HL-60/S4 treated with phorbol 12-myristate 13-acetate at 8.2 ng/mL for 4 days and 3 days (cell line): ENCODE data around the gene MGME1.

ENCODE experiments used
- in situ Hi-C: fragments of 300-500 bp; cut with MboI; formaldehyde crosslinking; loops from 2 replicates; pipeline ENCODE4 v1.15.0; 2022; ENCODE audit warnings: low sequenced_read_pairs

The MGME1 gene

GRCh38 chr20:17968366-17969277, at the start of gene MGME1, which contains the start of gene SNX5:
Gene MGME1 (plus strand): TSS chr20:17969018. CDS start chr20:17969860, 842 bp downstream.
Gene SNX5 (minus strand): TSS chr20:17968794. CDS start chr20:17968425, 369 bp downstream.
- in situ Hi-C loops, result no loop called here

- in situ Hi-C loops, result no loop called here
Measured at GRCh38 chr20:17919149-17919548, 49.7 kb upstream of the MGME1 start.

GRCh38 chr20:17921774-17922173, 47.0 kb upstream of the MGME1 start:
- in situ Hi-C loops, result no loop called here

- in situ Hi-C loops, result no loop called here
Measured at GRCh38 chr20:17925141-17925939, 43.5 kb upstream of the MGME1 start.

GRCh38 chr20:17925940-17926300, 42.9 kb upstream of the MGME1 start:
- in situ Hi-C loops, result no loop called here

GRCh38 chr20:17928211-17928611, 40.6 kb upstream of the MGME1 start:
- in situ Hi-C loops, result no loop called here

GRCh38 chr20:17928633-17929311, 40.0 kb upstream of the MGME1 start:
- in situ Hi-C loops, result no loop called here

DNA sequence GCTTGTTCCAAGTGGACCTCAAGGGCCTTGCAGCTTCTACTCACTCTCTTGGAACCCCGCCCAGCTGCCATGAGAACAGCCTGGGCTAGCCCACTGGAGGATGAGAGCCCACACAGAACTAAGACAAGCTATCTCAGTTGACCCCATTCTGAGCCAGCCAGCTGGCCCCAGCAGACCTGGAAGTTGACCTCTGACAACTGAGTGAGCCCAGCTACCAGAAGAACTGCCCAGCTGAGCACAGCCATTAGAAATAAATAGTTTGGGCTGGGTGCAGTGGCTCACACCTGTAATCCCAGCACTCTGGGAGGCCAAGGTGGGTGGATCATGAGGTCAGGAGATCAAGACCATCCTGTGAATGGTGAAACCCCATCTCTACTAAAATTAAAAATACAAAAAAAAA, 37.3 kb upstream of the MGME1 start:
- in situ Hi-C loops, result no loop called here

DNA sequence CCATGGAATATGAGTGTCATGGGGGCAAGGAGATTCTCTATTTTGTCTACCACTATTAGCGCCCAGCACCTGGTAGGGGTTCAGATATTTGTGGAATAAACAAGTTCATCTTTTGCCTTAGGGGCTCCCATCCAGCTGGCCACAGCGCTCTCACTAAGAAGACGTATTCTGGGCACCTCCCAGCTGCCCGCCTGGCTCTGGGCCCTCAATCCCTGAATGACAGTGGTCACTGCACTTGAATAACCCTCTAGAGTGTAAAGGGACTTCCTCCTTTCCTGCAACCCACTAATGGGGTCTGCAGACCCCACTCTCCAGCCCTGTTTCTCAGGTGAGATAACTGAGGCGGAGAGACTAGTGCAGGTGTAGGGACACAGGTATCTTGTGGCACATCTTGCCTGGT, 36.4 kb upstream of the MGME1 start:
- in situ Hi-C loops, result no loop called here

DNA sequence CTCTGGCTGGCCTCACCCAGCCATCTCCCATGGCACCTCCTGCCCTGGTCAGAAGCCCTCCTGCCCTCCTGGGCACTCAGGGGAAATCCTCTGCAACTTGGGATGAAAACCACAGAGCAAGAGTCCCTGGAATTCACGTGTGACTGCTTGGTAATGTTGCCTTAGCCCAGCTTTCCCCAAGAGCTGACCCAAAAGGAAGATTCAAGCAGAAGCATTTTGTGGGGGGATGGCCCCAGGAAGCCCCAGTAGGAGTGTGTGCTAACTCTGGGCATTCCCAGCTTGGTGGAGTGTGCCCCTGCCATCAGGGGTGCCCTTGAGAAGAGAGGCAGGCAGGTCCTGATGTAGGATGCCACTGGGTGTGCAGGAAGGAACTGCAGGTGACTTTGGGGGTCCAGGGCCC, 35.7 kb upstream of the MGME1 start:
- in situ Hi-C loops, result no loop called here

GRCh38 chr20:17933711-17934110, 35.1 kb upstream of the MGME1 start:
- in situ Hi-C loops, result no loop called here

GRCh38 chr20:17934141-17934862, 34.5 kb upstream of the MGME1 start:
- in situ Hi-C loops, result no loop called here

DNA sequence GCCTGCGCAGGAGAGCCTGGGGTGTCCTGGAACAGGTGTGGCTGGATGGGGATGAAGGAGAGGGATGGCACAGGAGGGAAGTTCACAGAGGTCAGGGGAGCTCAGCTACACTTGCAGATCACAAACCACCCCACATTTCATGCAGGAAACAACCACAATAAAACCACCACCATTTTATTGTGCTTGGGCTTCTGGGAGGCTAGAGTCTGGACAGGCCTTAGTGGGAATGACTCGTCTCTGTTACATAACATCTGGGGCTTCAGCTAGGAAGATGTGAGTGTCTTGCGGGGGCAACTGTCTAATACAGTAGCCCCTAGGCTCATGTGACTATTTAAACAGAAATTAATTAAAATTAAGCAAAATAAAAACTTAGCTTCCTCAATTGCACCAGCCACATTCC, 33.6 kb upstream of the MGME1 start:
- in situ Hi-C loops, result no loop called here

- in situ Hi-C loops, result no loop called here
Measured at GRCh38 chr20:17935761-17936160, 33.1 kb upstream of the MGME1 start.

- in situ Hi-C loops, result no loop called here
Measured at GRCh38 chr20:17936286-17936760, 32.5 kb upstream of the MGME1 start.

DNA sequence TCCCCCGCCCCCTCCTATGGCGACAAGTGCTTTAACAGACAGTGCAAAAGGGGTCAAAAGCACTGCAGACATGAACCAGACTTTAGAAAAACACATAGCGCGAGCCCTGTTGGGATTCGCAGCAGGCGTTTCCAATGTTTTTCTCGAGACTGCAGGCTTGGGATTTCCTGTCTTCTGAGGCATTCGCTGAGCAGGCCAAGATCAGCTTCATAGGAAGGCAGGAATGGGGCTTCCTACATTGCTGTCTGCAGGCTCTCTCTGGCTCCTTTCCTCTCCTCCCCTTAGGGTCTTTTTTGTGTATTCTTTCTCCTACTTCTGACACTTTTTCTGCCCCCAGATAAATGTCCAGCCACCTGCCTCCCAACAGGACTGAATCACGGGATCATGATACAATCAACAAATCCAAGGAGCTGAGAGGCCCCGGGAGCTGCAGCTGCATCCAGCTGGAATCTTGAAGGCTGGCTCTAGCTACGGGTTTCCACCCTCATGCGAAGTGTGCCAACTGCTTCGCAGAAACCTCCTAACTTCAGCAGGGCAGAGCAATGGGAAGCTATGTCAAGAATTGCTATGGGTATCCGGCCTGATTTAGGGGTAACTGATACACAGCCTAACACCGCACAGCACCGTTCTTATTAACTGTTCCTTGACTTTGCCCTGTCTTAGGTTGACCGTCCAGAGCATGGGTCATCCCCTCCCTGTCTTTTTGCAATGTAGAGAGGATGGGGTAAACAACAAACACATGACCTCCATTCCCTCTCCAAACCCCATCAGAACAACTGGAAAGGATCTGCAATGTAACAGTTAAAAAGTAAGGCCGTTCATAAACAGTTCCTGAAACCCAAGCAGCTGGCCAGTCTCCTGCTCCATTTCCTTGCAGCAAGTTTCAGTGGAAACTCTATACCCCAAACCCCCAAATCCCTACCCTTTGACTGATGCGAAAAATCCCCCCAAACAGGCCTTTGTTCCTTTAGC, 31.8 kb upstream of the MGME1 start:
- in situ Hi-C loops, result no loop called here

DNA sequence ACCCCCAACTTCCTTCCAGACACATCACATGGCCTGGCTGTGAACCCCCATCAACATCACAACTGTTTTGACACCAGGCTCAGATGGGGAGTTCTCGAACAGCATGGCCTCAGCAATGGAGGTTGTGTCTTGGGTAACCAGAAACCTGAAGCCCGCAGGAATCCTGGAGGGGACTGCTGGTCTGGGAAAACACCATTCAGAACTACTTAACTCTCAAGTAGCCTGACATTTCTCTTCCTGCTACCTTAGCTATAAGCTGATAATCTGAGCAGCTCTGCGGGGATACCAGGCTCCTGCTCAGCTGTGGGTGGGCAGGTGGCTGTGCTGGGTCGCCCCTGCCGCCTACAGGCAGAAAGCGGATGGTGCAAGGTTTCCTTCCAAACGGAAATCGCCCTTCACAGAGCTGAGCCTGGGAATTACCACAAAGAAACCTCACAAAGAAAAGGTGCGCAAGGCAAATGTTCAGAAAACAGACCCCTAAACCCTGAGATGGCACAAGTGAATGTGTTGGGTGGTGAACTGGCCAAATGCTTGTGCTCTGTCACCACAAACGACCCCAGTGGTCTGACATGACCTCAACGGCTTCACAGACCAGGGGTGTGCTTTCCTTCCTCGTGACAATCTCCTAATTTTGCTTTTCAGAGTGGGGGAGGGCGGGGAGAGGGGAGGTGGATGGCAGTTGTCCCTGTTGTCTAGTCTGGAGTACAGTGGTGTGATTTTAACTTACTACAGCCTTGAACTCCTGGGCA, 29.8 kb upstream of the MGME1 start:
- in situ Hi-C loops, result no loop called here

- in situ Hi-C loops, result no loop called here
Measured at GRCh38 chr20:17939622-17940223, 29.1 kb upstream of the MGME1 start.
